ENCODE results near the gene GPI.
A peak's percentile ranks its signal among the peaks of the same experiment; 100 is the strongest.
"Not testable (repeated sequence)": the region's sequence is repeated elsewhere in the genome, so short reads cannot be mapped to it uniquely, and the experiment has no call there.

The GPI gene

GRCh38 chr19:34369166-34369565, 4.2 kb downstream of the GPI start:
- DNase-seq, result not testable (repeated sequence)

GRCh38 chr19:34370117-34370516, 5.1 kb downstream of the GPI start:
- DNase-seq, result no peak

GRCh38 chr19:34370983-34371382, 6.0 kb downstream of the GPI start:
- no peak for DNase-seq

- DNase-seq, result no peak
Measured at GRCh38 chr19:34373601-34374288, 8.7 kb downstream of the GPI start.

- DNase-seq, result no peak
Measured at GRCh38 chr19:34375598-34375997, 10.6 kb downstream of the GPI start.

- DNase-seq, result no peak
Measured at GRCh38 chr19:34380639-34381241, 15.7 kb downstream of the GPI start.

- no peak for DNase-seq
Measured at GRCh38 chr19:34381399-34382251, 16.6 kb downstream of the GPI start.

- no peak for DNase-seq
Measured at GRCh38 chr19:34382471-34382870, 17.5 kb downstream of the GPI start.

GRCh38 chr19:34383599-34383998, 18.6 kb downstream of the GPI start:
- no peak for DNase-seq

- no peak for DNase-seq
Measured at GRCh38 chr19:34386645-34387445, 21.8 kb downstream of the GPI start.

GRCh38 chr19:34387446-34387810, 22.4 kb downstream of the GPI start:
- DNase-seq, result no peak

GRCh38 chr19:34388745-34389144, 23.7 kb downstream of the GPI start:
- DNase-seq, result not testable (repeated sequence)

GRCh38 chr19:34391813-34392212, 26.8 kb downstream of the GPI start:
- no peak for DNase-seq

- DNase-seq, result no peak
Measured at GRCh38 chr19:34393031-34393430, 28.0 kb downstream of the GPI start.

GRCh38 chr19:34393629-34394028, 28.6 kb downstream of the GPI start:
- DNase-seq, result peak; percentile 12

GRCh38 chr19:34397853-34398252, 32.9 kb downstream of the GPI start:
- DNase-seq, result no peak

- no peak for DNase-seq
Measured at GRCh38 chr19:34399886-34400285, 34.9 kb downstream of the GPI start.

GRCh38 chr19:34400844-34401243, 35.8 kb downstream of the GPI start:
- not testable (repeated sequence) for DNase-seq

GRCh38 chr19:34402074-34402600, 37.1 kb downstream of the GPI start:
- peak; percentile 68 for DNase-seq

- no peak for DNase-seq
Measured at GRCh38 chr19:34403784-34404108, 38.8 kb downstream of the GPI start.

- peak; percentile 97 for DNase-seq
Measured at GRCh38 chr19:34404109-34404909, 39.3 kb downstream of the GPI start, which contains the start of gene PDCD2L. PDCD2L (plus strand) TSS chr19:34404399; CDS start chr19:34404431, 32 bp downstream.

Data from NCI-H69 (cell line).